GM19324 (cell line): ENCODE measurements around the gene C5orf15.
"Not testable (repeated sequence)": the region's sequence is repeated elsewhere in the genome, so short reads cannot be mapped to it uniquely, and the experiment has no call there.

Experiments
- ATAC-seq: cut with Tn5 transposase; IDR thresholded peaks from one replicate; pipeline ENCODE4 v1.9.1; 2021; ENCODE audit warnings: mild to moderate bottlenecking, moderate library complexity; ENCODE audit not compliant: unreplicated experiment, low FRiP score

Gene C5orf15

GRCh38 chr5:133938929-133939328, 29.5 kb downstream of the C5orf15 start:
- no peak for ATAC-seq

DNA sequence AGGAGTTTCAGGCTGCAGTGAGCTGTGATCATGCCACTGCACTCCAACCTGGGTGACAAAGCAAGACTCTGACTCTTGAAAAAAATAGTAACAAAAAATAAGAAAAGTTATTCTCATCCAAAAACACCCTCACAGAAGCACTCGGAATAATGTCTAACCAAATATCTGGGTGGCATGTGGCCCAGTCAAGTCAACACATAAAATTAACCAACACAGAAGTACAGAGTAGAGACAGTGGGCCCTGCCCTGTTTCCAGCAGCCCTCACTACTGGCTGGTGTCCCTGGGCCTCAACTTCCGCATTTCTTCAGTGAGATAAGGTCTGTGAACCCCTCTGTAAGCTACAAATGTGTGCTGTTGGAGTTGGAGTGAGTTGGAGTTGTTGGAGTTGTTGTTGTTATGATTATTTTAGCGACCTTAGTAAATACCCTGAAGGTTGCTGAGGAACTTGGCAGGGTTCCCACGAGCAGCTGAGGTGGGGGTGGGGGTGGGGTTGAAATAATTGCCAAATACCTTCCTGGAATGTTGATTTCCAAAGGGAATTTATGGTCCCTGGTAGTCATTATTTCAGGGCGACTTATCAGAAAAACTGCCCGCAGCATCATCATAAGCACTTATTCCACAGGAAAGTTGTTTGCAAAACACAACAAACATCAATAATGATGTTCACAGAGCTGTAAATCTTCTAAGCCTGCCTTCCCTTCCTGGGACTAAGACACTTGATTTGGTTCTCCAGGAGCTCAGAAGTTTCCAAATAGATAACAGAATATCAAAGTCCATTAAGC, 30.2 kb downstream of the C5orf15 start:
- no peak for ATAC-seq

GRCh38 chr5:133937628-133938027, 30.8 kb downstream of the C5orf15 start:
- not testable (repeated sequence) for ATAC-seq

GRCh38 chr5:133936651-133937015, 31.8 kb downstream of the C5orf15 start:
- ATAC-seq, result no peak

- ATAC-seq, result not testable (repeated sequence)
These were observed 32.3 kb downstream of the C5orf15 start for GRCh38 chr5:133935991-133936650.

DNA sequence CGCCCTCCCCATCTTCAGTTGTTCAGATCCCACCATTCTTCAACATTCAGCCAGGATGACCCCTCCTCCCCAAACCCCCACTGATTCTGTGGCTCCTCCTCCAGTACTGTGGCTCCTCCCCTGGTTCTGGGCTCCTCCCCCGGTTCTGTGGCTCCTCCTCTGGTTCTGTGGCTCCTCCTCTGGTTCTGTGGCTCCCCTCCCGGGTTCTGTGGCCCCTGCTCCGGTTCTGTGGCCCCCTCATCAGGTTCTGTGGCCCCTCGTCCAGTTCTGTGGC, 32.8 kb downstream of the C5orf15 start:
- no peak for ATAC-seq

- no peak for ATAC-seq
These were observed 33.4 kb downstream of the C5orf15 start for GRCh38 chr5:133934822-133935666.

DNA sequence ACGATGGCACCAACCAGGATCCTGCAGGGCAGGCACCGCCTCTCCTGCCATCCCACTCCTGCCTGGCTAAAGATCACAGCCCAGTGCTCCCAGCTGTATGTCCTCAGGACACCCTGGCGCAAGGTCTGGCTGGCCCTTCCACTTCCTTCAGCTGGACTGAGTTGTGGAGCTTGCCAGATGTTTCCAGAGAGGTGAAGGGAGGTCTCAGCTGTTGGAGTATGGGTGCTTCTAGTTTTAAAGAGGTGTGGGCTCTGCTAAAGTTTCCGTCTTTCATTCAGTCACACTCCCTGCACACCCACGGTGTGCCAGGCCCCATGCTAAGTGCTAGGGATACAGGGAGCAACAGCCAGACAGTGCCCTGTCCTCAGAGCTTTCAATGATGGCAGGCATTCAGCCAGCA, 34.1 kb downstream of the C5orf15 start:
- ATAC-seq, result no peak

- no peak for ATAC-seq
These were observed 34.6 kb downstream of the C5orf15 start for GRCh38 chr5:133933670-133934295.

GRCh38 chr5:133933169-133933509, 35.3 kb downstream of the C5orf15 start:
- no peak for ATAC-seq

DNA sequence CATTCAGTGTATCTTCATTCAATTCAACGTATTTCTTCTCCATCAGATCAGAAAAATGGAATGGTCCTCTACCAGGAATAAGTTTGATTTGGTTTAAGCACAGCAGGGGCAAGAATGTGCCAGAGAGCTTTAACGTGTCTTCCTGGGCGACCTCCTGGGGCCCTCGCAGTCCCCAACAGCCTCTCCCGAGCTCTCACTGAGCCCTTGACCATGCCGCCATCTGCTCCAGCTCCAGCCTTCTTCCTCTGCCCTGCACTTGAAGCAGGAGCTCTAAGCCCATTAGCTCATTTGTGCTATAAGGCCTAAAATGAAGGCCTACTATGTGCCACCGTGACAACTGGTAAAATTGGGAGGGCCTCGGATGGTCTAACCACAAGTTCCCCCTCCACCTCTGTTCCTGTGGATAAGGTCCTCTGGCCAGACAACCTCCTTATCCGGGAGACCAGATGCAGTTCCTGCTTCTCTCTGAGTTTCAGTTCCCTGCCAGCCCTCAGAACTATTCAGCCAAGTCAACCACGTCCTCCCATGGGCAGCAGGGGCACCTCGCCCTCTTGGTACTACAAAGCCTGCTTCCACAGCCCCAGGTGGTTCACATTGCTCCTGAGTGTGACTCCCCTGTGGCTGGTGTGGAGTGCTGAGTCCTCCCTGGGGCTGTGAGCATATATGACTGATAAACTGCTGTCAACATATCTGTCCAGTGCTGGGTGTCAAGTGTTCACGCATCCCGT, 35.8 kb downstream of the C5orf15 start:
- no peak for ATAC-seq

- ATAC-seq, result no peak
These were observed 36.9 kb downstream of the C5orf15 start for GRCh38 chr5:133931546-133931945.

GRCh38 chr5:133930813-133931090, 37.7 kb downstream of the C5orf15 start:
- ATAC-seq, result no peak

GRCh38 chr5:133930061-133930812, 38.2 kb downstream of the C5orf15 start:
- ATAC-seq, result no peak

GRCh38 chr5:133928587-133929393, 39.6 kb downstream of the C5orf15 start:
- ATAC-seq, result no peak

DNA sequence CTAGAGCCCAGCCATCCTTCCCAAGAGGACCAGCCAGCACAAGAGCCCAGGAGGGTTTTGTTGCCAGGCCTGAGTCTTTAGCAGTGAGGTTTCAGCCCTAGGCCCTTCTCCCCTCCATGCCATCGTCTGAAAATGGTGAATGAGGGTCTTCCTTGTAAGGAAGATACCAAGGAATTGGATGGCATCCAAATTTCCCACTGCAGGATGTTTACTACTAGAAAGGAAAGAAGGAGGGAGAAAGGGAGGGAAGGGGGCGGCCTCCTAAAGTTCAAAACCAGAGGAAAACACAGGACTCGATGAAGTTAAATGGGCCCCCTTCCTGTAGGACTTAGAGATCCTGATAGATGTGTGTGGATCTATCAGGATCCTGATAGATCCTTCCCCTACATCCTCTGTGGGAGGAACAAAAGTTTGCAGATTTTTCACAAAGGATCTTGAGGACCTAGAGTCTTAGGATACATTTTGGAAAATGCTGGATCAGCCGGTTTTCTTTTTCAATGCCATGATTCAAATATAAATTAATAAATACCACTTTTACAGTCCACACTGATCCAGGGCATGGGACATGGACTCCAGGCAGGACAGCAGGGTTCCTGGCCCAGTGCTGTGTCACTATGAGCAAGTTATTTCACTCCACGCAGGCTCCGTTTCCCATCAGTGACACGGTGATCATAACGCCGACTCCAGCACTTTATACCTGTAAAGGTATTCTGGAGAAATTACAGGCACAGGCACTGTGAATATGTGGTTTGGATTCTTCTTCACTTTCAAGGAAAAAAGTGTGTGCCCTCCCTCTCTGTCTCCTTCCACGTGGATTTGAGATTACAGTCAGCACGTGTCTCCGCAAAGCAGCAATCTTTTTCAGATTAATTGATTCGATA, 40.9 kb downstream of the C5orf15 start:
- no peak for ATAC-seq

DNA sequence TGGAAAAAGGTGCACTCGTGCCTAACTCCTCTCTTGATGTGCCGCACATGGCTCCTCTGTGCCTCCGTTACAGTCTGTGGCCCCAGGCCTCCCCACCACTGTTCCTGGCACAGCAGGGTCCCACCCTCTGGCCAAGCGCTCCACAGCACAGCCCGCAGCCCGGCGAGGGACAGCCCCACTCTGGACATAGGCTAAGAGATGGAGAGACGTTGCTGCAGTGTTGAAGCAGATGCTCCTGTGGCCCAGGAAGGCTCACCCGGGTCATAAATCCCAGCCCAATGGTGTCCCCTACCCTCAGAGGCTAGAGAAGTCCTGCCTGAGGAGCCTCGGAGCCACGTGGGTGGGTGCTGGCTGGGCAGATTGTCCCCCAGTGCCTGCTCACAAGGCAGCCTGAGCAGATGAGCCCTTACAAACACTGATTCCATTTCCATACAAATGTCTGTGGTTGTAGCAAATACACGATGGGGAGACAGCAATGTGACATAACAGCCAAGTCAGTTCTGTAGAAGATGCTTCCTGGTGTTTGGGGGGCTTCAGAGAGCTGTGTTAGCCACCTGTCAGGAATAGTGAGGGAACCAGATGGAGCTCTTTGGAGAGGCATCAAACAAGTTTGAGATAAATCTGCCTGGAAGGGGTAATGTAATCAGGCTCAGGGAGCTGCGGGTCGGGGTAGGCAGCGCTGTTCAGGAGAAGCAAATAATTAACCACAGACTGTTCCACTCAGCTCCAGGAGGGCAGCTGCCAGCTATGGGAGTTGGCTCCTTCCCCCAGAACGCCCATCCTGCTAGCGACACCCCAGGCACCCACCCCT, 41.7 kb downstream of the C5orf15 start:
- no peak for ATAC-seq
